ENCODE results near the gene PJVK. TPM values are rescaled to one million over a fixed set of nuclear protein-coding genes. Genes with fewer than 3 reads are reported as not detected.
"Not testable (repeated sequence)": the region's sequence is repeated elsewhere in the genome, so short reads cannot be mapped to it uniquely, and the experiment has no call there.

Gene PJVK
- total RNA-seq, 2 experiments from 2014 or later = 1.8 to 1.9 TPM

DNA sequence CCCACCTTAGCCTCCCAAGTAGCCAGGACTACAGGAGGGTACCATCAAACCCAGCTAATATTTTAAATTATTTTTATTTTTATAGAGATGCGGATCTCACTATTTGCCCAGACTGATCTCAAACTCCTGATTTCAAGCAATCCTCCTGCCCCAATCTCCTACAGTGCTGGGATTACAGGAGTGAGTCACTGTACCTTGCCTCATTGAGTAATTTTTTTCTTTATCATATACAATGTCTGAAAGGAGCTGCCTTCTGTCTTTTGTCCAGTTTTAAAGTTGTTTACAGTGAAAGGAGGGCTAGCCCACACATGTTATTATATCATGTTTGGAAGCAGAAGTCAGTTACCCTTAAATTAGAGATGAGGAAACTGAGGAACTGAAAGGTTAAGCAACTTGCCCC, 32.8 kb upstream of the PJVK start:
- peaks cover 50% of the 10 kb centered on the region for H3K36me3 Mint-ChIP-seq
- DNase-seq (no peak), ATAC-seq (no peak)
- no peak overlapping the region for H3K4me3 Mint-ChIP-seq
- H3K27ac Mint-ChIP-seq = no peak overlapping the region
- H3K4me1 Mint-ChIP-seq = peaks cover 52% of the 10 kb centered on the region
- H3K27me3 Mint-ChIP-seq = no peaks in the 10 kb centered on the region
- no peaks in the 10 kb centered on the region for H3K9me3 Mint-ChIP-seq (ENCODE audit: low read depth)
- CTCF ChIA-PET = interaction anchor here (1.1 to 8.5 kb wide), 6 partner anchors 10 to 98 kb away, joined by 3 to 150 read pairs (median 7); partner anchors contain the start of genes PJVK and PRKRA

DNA sequence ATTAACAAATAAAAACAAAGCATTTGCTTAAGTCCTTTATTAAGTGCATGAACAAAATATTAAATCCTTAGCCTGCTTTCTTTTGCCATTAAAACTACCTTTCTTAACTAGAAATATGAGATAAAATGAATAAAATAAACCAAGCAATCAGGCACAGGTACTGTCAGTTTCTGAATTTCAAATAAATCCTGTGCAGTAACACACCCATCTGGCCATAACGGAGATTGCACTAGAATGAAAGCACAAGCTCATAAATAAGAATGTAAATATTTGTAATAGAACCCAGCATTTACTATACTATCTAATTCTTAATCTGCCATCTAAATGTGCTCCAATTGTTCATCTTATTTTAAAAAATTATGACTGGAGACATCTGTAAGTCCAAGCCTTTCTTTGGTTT, 32.1 kb upstream of the PJVK start:
- Mint-ChIP-seq H3K27ac (no peak overlapping the region), H3K9me3 (ENCODE audit: low read depth) (no peaks in the 10 kb centered on the region), H3K4me3 (no peak overlapping the region), H3K36me3 (peaks cover 57% of the 10 kb centered on the region), H3K4me1 (peaks cover 55% of the 10 kb centered on the region), H3K27me3 (no peaks in the 10 kb centered on the region)
- ATAC-seq (no peak), DNase-seq (no peak)
- CTCF ChIA-PET = interaction anchor here (0.9 to 8.5 kb wide), 8 partner anchors 9 to 307 kb away, joined by 3 to 150 read pairs (median 6); partner anchors contain the start of genes PJVK, PRKRA and RBM45

GRCh38 chr2:178420463-178420999, 30.6 kb upstream of the PJVK start:
- CTCF ChIA-PET = interaction anchor here (0.7 to 8.5 kb wide), 4 partner anchors 11 to 68 kb away, joined by 3 to 150 read pairs (median 17); no protein-coding TSS in a partner anchor
- Mint-ChIP-seq H3K9me3 (ENCODE audit: low read depth) (peaks cover 5% of the 10 kb centered on the region), H3K36me3 (peaks cover 65% of the 10 kb centered on the region), H3K4me1 (peaks cover 51% of the 10 kb centered on the region), H3K27me3 (no peaks in the 10 kb centered on the region), H3K4me3 (no peak overlapping the region), H3K27ac (no peak overlapping the region)
- no peak for ATAC-seq
- no peak for DNase-seq

GRCh38 chr2:178422097-178422496, 29.1 kb upstream of the PJVK start:
- peaks cover 10% of the 10 kb centered on the region for H3K9me3 Mint-ChIP-seq (ENCODE audit: low read depth)
- DNase-seq (no peak), ATAC-seq (no peak)
- no peak overlapping the region for H3K4me3 Mint-ChIP-seq
- H3K27me3 Mint-ChIP-seq = no peaks in the 10 kb centered on the region
- H3K36me3 Mint-ChIP-seq = peaks cover 71% of the 10 kb centered on the region
- H3K4me1 Mint-ChIP-seq = peaks cover 37% of the 10 kb centered on the region
- H3K27ac Mint-ChIP-seq = no peak overlapping the region
- CTCF ChIA-PET = no interaction called here

- Mint-ChIP-seq H3K36me3 (peaks cover 83% of the 10 kb centered on the region), H3K9me3 (ENCODE audit: low read depth) (peaks cover 10% of the 10 kb centered on the region), H3K4me1 (peaks cover 24% of the 10 kb centered on the region)
- CTCF ChIA-PET = interaction anchor here (1.7 kb wide), 1 partner anchor 9 kb away, joined by 11 read pairs; no protein-coding TSS in a partner anchor
- H3K27ac Mint-ChIP-seq, H3K4me3 Mint-ChIP-seq, ATAC-seq, DNase-seq, H3K27me3 Mint-ChIP-seq: not testable (repeated sequence)
Observed at GRCh38 chr2:178423746-178424145, 27.4 kb upstream of the PJVK start.

DNA sequence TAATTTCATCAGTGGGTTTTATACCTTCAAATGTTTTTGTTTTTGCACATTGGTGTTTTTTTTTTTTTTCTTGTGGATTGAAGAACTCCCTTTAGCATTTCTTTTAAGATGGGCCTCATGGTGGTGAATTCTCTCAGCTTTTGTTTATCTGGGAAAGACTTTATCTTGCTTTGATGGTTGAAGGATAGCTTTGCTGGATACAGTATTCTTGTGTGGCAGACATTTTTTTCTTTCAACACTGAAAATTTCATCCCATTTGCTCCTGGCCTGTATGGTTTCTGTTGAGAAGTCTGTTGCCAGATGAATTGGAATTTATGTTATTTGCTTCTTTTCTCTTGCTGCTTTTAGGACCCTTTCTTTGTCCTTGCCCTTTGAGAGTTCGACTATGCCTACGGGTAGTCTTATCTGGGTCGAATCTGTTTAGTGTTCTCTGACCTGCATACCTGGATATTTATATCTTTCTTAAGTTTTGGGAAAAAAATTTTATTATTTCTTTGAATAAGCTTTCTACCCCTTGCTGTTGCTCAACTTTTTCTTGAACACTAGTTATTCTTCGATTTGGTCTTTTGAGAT, 25.8 kb upstream of the PJVK start:
- Mint-ChIP-seq H3K27ac (no peak overlapping the region), H3K36me3 (peaks cover 88% of the 10 kb centered on the region), H3K4me3 (no peak overlapping the region), H3K4me1 (peaks cover 13% of the 10 kb centered on the region), H3K27me3 (no peaks in the 10 kb centered on the region), H3K9me3 (ENCODE audit: low read depth) (peaks cover 10% of the 10 kb centered on the region)
- ATAC-seq = no peak
- CTCF ChIA-PET = interaction anchor here (1.5 kb wide), 1 partner anchor 11 kb away, joined by 6 read pairs; no protein-coding TSS in a partner anchor
- no peak for DNase-seq

DNA sequence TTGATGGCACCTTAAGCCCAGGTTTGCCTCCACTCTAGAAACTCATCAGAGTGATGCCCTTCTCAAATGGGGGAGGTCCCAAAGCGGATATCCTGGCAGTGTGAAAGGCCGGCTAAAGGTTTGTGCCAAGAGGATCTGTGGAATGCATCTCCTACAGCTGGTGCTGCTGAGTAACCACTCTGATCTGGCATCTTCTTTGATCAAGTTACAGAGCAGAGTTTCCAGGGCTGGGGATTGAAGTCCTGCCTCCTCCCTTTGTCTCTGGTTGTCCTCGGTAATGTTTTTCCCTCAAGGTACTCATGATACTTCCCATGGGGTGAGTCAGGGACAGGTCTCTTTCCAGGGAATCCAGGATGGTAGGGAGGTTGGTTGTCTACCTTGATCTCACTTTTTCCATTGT, 24.8 kb upstream of the PJVK start:
- H3K4me3 Mint-ChIP-seq = no peak overlapping the region
- DNase-seq = no peak
- CTCF ChIA-PET = interaction anchor here (1.5 kb wide), 1 partner anchor 12 kb away, joined by 6 read pairs; no protein-coding TSS in a partner anchor
- H3K9me3 Mint-ChIP-seq (ENCODE audit: low read depth) = peaks cover 10% of the 10 kb centered on the region
- no peak for ATAC-seq
- peaks cover 7% of the 10 kb centered on the region for H3K4me1 Mint-ChIP-seq
- H3K36me3 Mint-ChIP-seq = peaks cover 83% of the 10 kb centered on the region
- no peak overlapping the region for H3K27ac Mint-ChIP-seq
- no peaks in the 10 kb centered on the region for H3K27me3 Mint-ChIP-seq

- CTCF ChIA-PET = interaction anchor here (1.3 kb wide), 1 partner anchor 8 kb away, joined by 5 read pairs; no protein-coding TSS in a partner anchor
- Mint-ChIP-seq H3K4me1 (peaks cover 7% of the 10 kb centered on the region), H3K36me3 (peaks cover 79% of the 10 kb centered on the region), H3K27ac (no peak overlapping the region), H3K9me3 (ENCODE audit: low read depth) (peaks cover 10% of the 10 kb centered on the region), H3K27me3 (no peaks in the 10 kb centered on the region), H3K4me3 (no peak overlapping the region)
- ATAC-seq (no peak), DNase-seq (no peak)
Observed at GRCh38 chr2:178427458-178427857, 23.7 kb upstream of the PJVK start.

DNA sequence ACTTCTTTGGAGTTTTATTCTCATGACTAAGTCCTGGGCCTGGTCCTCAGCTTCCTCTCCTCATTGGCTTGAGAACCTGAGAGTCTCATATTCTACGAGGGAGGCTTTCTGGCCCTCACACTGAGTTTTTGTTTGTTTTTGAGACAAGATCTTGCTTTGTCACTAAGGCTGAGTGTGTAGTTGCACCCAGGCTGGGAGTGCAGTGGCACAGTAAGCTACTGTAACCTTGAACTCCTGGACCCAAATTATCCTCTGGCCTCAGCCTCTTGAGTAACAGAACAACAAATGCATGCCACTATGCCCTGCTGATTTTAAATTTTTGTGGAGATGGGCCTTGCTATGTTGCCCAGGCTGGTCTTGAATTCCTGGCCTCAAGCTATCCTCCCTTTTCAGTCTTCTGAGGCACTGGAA, 22.8 kb upstream of the PJVK start:
- no peak for DNase-seq
- Mint-ChIP-seq H3K4me1 (peaks cover 7% of the 10 kb centered on the region), H3K9me3 (ENCODE audit: low read depth) (peaks cover 10% of the 10 kb centered on the region), H3K36me3 (peaks cover 74% of the 10 kb centered on the region), H3K27ac (no peak overlapping the region), H3K4me3 (no peak overlapping the region), H3K27me3 (no peaks in the 10 kb centered on the region)
- no peak for ATAC-seq
- CTCF ChIA-PET = interaction anchor here (1.1 to 1.5 kb wide), 3 partner anchors 9 to 31 kb away, joined by 3 to 5 read pairs (median 5); no protein-coding TSS in a partner anchor

DNA sequence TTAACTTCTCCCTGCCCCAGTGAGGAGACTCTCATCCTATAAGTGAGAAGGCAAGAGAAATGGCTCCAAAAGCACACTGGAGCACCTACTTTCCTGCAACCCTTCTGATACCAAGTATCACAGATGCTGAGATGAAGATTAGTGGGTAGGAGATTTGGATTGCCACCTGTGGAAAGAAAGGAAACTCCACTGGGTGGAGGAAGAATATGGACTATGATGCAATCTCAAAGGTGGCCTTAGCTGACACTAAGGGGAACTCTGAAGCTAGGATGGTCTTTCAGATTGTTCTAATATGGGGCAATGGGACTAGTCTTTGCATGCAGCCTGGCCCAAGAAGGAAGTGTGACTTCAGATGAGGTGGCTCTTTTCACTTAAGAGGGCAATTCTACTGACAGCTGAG, 21.8 kb upstream of the PJVK start:
- Mint-ChIP-seq H3K27ac (no peak overlapping the region), H3K36me3 (peaks cover 71% of the 10 kb centered on the region)
- CTCF ChIA-PET = interaction anchor here (1.5 kb wide), 1 partner anchor 32 kb away, joined by 5 read pairs; no protein-coding TSS in a partner anchor

GRCh38 chr2:178436662-178437061, 14.5 kb upstream of the PJVK start:
- H3K9me3 Mint-ChIP-seq (ENCODE audit: low read depth) = no peaks in the 10 kb centered on the region
- H3K36me3 Mint-ChIP-seq = peaks cover 54% of the 10 kb centered on the region
- H3K4me1 Mint-ChIP-seq = no peaks in the 10 kb centered on the region
- H3K4me3 Mint-ChIP-seq = no peak overlapping the region
- no peak for DNase-seq
- no peaks in the 10 kb centered on the region for H3K27me3 Mint-ChIP-seq
- H3K27ac Mint-ChIP-seq = no peak overlapping the region
- ATAC-seq = no peak
- CTCF ChIA-PET = interaction anchor here (1.1 to 1.5 kb wide), 2 partner anchors 14 to 22 kb away, joined by 3 to 4 read pairs; partner anchors contain the start of genes PJVK and PRKRA

More for the DNA sequence above, 21.8 kb upstream of the PJVK start:
- H3K4me1 Mint-ChIP-seq = peaks cover 4% of the 10 kb centered on the region
- no peak for DNase-seq
- no peaks in the 10 kb centered on the region for H3K27me3 Mint-ChIP-seq
- H3K4me3 Mint-ChIP-seq = no peak overlapping the region
- ATAC-seq = no peak
- H3K9me3 Mint-ChIP-seq (ENCODE audit: low read depth) = peaks cover 10% of the 10 kb centered on the region

DNA sequence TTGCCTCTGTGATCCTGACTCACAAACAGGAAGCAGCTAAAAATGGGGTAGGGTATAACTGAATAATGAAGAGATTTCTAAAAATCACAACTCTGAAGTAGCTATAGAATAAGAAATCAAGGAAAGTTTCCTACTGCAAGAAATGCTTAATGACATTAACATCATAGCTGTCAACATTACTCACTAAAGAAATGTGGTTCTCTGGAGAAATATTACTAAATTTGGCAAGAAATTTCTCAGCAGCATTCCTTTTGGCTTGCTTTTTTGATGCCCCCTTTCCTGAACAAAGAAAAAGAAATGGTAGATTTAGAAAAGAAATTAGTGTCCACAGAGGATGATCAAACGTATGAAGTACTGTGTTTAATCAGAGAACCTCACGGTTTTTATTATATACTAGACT, 9.8 kb upstream of the PJVK start:
- H3K36me3 Mint-ChIP-seq = peaks cover 49% of the 10 kb centered on the region
- CTCF ChIA-PET = interaction anchor here (1.0 to 1.2 kb wide), 2 partner anchors 9 to 329 kb away, joined by 3 to 4 read pairs; partner anchors contain the start of genes PRKRA and RBM45
- no peaks in the 10 kb centered on the region for H3K9me3 Mint-ChIP-seq (ENCODE audit: low read depth)
- DNase-seq = no peak
- no peak for ATAC-seq
- H3K27me3 Mint-ChIP-seq = no peaks in the 10 kb centered on the region
- no peak overlapping the region for H3K27ac Mint-ChIP-seq
- H3K4me3 Mint-ChIP-seq = no peak overlapping the region
- no peaks in the 10 kb centered on the region for H3K4me1 Mint-ChIP-seq

DNA sequence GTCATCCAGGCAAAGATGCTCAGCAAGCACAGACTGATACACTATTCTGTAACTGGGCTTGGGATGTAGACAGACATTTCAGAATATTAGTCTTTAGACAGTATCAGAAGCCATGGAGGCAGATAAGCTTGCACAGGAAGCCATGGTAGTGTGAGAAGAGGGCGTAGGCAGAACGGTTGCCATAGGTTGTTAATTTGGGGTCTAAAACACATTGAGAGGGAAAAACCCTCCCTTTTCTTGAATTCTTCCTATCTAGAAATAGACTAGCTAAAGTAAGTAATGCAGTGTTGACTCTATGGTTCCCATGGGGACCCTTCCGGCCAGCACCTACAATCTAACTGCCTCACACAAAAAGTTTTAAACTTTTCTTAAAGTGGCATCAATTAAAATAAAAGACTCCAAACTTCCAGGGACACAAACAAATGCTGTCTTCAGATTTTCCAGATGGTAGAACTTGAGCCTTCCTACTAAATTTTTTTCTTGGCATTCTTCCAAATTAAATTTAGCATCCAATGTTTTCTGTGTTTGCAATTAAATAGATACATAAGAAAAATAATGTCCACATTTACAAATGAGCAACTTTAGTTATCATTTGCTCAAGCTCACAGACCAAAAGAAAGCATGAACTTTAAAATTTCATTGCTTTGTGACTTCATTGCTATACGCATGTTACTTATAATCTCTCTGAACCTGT, 2.1 kb upstream of the PJVK start:
- ATAC-seq = no peak
- no peak for DNase-seq
- H3K9me3 Mint-ChIP-seq (ENCODE audit: low read depth) = no peaks in the 10 kb centered on the region
- CTCF ChIA-PET = interaction anchor here (1.3 to 2.5 kb wide), 4 partner anchors 14 to 74 kb away, joined by 3 to 15 read pairs (median 8); no protein-coding TSS in a partner anchor
- no peaks in the 10 kb centered on the region for H3K27me3 Mint-ChIP-seq
- no peak overlapping the region for H3K4me3 Mint-ChIP-seq
- H3K4me1 Mint-ChIP-seq = peaks cover 28% of the 10 kb centered on the region
- peaks cover 24% of the 10 kb centered on the region for H3K36me3 Mint-ChIP-seq
- peak overlapping the region; percentile 9 for H3K27ac Mint-ChIP-seq

Measured in activated CD8-positive, alpha-beta memory T cell treated with anti-CD3 and anti-CD28 coated beads, Interleukin-2, amount 10 ng/mL, durations not matched to agents 7 days and 5 days (primary cell).